HFF-Myc (cell line): ENCODE results near the gene GYS1.
A peak's percentile ranks its signal among the peaks of the same experiment; 100 is the strongest.

Source experiments
- DNase-seq: peaks from one replicate; pipeline ENCODE4 v3.0.0-alpha.2; 2011; ENCODE audit warnings: low read depth; ENCODE audit errors: extremely low read depth
- H3K4me3 ChIP-seq: replicated peaks from 2 replicates; pipeline ENCODE4 v1.5.1; 2011; ENCODE audit warnings: low read depth, mild to moderate bottlenecking, control low read depth, low read length
- TF ChIP-seq, protein P1 (sequence below): IDR thresholded peaks from 2 replicates; pipeline ENCODE4 v1.5.1; 2012; ENCODE audit warnings: mild to moderate bottlenecking, low read depth, low read length, control low read depth; ENCODE audit errors: missing control alignments

GYS1 gene

DNA sequence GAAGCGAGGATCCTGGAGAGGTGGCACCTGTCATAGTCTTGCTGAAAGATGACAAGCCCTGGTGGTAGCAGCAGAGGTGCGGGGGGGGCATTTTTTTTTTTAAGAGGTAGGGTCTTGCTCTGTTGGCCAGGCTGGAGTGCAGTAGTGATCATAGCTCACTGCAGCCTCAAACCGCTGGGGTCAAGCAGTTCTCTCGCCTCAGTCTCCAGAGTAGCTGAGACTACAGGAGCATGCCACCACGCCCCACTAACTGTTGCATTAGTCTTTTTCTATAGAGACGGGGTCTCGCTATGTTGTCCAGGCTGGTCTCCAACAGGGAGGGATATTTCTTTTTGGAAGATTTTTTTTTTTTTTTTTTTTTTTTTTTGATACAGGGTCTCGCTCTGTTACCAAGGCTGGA lies 35.1 kb downstream of the GYS1 start:
- DNase-seq, result no peak
- TF ChIP-seq, protein P1, sequence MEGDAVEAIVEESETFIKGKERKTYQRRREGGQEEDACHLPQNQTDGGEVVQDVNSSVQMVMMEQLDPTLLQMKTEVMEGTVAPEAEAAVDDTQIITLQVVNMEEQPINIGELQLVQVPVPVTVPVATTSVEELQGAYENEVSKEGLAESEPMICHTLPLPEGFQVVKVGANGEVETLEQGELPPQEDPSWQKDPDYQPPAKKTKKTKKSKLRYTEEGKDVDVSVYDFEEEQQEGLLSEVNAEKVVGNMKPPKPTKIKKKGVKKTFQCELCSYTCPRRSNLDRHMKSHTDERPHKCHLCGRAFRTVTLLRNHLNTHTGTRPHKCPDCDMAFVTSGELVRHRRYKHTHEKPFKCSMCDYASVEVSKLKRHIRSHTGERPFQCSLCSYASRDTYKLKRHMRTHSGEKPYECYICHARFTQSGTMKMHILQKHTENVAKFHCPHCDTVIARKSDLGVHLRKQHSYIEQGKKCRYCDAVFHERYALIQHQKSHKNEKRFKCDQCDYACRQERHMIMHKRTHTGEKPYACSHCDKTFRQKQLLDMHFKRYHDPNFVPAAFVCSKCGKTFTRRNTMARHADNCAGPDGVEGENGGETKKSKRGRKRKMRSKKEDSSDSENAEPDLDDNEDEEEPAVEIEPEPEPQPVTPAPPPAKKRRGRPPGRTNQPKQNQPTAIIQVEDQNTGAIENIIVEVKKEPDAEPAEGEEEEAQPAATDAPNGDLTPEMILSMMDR, result no peak

DNA sequence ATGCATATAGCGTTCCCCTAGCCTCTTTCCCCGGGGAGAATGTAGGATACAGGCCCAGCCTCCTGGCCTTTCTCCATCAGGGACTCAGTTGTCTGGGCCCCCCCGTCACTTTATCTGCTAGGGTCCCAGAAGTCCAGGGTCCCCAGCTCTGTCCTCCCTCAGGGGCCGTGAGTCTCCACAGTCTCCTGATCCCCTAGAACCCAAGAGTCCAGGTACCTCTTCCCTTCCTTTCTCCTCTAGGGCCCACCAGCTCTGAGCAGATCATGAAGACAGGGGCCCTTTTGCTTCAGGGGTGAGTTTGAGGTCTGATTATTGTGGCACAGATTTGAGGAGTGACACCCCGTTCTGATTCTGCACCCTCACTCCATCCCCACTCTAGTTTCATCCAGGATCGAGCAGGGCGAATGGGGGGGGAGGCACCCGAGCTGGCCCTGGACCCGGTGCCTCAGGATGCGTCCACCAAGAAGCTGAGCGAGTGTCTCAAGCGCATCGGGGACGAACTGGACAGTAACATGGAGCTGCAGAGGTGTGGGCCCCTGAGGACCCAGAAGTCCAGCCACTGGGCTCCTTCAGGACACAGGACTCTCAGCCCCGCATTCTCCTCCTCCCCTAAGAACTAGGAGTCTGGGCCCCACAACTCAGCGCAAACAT lies 37.7 kb downstream of the GYS1 start:
- TF ChIP-seq, protein P1, result no peak
- no peak for DNase-seq
- peak overlapping the region; percentile 95 for H3K4me3 ChIP-seq

More for the DNA sequence above, 35.1 kb downstream of the GYS1 start:
- no peak overlapping the region for H3K4me3 ChIP-seq

DNA sequence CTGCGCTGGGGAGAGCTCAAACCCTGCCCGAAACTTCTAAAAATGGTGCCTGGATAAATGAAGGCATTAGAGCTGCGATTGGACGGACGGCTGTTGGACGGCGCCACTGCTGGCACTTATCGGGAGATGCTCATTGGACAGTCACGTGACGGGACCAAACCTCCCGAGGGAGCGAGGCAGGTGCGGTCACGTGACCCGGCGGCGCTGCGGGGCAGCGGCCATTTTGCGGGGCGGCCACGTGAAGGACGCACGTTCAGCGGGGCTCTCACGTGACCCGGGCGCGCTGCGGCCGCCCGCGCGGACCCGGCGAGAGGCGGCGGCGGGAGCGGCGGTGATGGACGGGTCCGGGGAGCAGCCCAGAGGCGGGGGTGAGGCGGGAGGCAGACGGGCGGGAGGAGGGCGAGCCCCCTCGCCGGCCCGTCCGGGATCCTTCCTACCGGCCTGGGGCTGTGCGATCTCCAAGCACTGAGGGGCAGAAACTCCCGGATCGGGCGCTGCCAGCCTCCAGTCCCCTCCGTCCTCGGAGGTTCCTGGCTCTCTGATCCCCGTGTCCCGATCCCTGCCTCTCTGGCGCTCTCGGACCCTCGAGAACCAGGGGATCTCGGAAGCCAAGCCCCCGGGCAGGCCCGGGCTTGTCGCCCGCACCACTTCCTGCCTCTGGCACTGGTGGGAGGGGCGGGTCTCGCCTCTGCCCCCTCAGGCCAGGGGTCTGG lies 38.4 kb downstream of the GYS1 start, which contains the start of gene BAX:
TSS of gene BAX (plus strand) at position 281 of the 713 bp plus-strand sequence. CDS start at position 335, 54 bp downstream.
- TF ChIP-seq, protein P1, result no peak
- peak within 1 kb of the TSS; percentile 95 for H3K4me3 ChIP-seq

DNA sequence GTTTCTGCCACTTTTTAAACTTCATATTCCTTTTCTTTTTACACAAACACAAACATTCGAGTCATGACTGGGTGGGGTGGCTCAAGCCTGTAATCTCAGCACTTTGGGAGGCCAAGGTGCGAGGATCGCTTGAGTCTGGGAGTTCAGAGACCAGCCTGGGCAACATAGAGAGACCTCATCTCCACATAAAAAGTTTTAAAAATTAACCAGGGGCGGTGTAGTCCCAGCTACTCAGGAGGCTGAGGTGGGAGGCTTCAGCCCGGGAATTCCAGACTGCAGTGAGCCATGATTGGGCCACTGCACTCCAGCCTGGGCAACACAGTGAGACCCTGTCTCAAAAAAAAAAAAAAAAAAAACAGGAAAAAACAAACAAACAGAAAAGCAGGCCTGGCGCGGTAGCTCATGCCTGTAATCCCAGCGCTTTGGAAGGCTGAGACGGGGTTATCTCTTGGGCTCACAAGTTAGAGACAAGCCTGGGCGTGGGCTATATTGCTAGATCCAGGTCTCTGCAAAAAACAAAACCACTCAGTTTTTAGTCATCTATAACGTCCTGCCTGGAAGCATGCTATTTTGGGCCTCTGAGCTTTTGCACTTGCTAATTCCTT lies 39.0 kb downstream of the GYS1 start:
- TF ChIP-seq, protein P1, result no peak
- no peak for DNase-seq
- H3K4me3 ChIP-seq, result peak overlapping the region; percentile 95

More for the DNA sequence above, 38.4 kb downstream of the GYS1 start, which contains the start of gene BAX:
- DNase-seq, result peak; percentile 87

DNA sequence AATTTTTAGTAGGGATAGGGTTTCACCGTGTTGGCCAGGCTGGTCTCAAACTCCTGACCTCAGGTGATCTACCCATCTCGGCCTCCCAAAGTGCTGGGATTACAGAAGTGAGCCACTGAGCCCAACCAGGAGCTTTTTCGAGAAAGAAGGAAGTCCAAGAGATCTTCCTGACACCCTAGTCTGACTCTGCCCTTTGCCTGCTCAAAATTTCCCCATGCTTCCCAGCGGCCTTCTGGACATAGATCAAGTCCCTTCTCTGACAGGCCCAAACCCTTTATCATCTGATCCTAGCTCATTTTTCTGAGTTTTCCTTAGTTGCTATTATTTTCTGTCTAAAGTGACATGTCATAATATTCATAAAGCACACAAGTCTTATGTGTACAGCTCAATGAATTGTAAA lies 40.0 kb downstream of the GYS1 start:
- TF ChIP-seq, protein P1, result no peak
- H3K4me3 ChIP-seq, result no peak overlapping the region
- DNase-seq, result no peak

DNA sequence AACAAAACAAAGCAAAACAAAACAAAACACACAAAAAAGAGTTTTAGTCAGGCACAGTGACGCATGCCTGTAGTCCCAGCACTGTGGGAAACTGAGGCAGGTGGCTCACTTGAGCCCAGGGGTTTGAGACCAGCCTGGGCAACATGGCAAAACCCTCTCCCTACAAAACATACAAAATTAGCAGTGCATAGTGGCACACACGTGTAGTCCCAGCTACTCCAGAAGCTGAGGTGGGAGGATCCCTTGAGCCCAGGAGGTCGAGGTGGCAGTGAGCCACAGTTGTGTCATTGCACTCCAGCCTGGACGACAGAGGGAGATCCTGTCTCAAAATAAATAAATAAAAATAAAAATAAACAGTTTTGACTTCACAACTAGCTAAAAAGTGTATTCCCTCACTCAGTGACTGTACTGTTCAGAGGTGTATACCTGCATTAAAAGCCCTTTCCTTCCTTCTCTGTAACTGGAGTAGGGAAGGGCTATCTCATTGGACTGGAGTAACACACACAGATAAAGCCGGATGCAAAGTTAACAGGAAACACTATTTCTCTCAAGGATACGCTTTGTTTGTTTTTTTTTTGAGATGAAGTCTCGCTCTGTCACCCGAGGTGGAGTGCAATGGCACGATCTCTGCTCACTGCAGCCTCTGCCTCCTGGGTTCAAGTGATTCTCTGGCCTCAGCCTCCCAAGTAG lies 42.1 kb downstream of the GYS1 start:
- TF ChIP-seq, protein P1, result no peak
- DNase-seq, result no peak
- H3K4me3 ChIP-seq, result no peak overlapping the region
